Measurements from ENCODE around the gene RLBP1.

GRCh38 chr15:89167267-89168176, 53.9 kb downstream of the RLBP1 start:
- TF ChIP-seq CTCF (conservative IDR thresholded peaks at IDR 0.05; ENCODE audit: low read depth in 2 of 2) (no peak), POLR2AphosphoS5 (IDR thresholded peaks at IDR 0.05; ENCODE audit: low read depth) (no peak), EZH2 (IDR thresholded peaks at IDR 0.05; ENCODE audit: low read depth, unreplicated experiment) (no peak), EZH2phosphoT487 (IDR thresholded peaks at IDR 0.05; ENCODE audit: unreplicated experiment) (no peak), ETS1 (IDR thresholded peaks at IDR 0.05) (no peak), STAT1 (IDR thresholded peaks at IDR 0.05; ENCODE audit: unreplicated experiment) (no peak), REST (IDR thresholded peaks at IDR 0.05; ENCODE audit: unreplicated experiment) (no peak), ZNF331 (CRISPR knock-in tag; IDR thresholded peaks at IDR 0.05; ENCODE audit: low read depth) (no peak), CREB1 (CRISPR knock-in tag; IDR thresholded peaks at IDR 0.05; ENCODE audit: low read depth) (no peak), JUNB (IDR thresholded peaks at IDR 0.05; ENCODE audit: unreplicated experiment) (no peak), NANOG (IDR thresholded peaks at IDR 0.05; ENCODE audit: borderline replicate concordance) (no peak)
